Activated naive CD8-positive, alpha-beta T cell treated with anti-CD3 and anti-CD28 coated beads, Interleukin-2, amount 50 U/mL, for 16 hours (primary cell): ENCODE data around the gene DENND10.
A peak's percentile ranks its signal among the peaks of the same experiment; 100 is the strongest.
"Not testable (repeated sequence)": the region's sequence is repeated elsewhere in the genome, so short reads cannot be mapped to it uniquely, and the experiment has no call there.

Source experiments
- DNase-seq: peaks from one replicate; pipeline ENCODE4 v3.0.0-alpha.2; 2020; ENCODE audit warnings: low read depth, low spot score

Gene DENND10

GRCh38 chr10:119103903-119104653 is at the start of gene DENND10:
Gene DENND10 (plus strand): TSS chr10:119104113. CDS start chr10:119104143, 30 bp downstream.
- peak; percentile 54 for DNase-seq

GRCh38 chr10:119055472-119055871 is 48.4 kb upstream of the DENND10 start:
- DNase-seq, result no peak

DNA sequence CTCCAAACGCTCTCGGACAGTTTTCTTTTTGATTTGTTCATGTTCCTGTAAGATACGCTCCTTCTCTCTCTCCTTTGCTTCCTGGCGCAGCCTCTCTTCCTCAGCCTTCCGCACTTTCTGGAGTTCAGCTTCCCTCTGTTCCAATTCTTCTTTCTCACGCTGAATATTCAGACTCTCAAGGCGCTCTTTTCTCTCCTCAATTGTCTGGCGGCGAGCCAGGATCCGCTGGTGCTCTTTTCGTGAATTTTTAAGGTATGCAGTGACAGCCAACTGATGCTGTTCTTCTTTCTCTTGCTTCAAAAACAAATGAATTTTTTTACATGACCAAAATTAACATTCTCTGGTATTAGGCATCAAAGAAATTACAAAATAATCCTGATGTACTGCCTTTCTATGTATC is 45.9 kb upstream of the DENND10 start:
- DNase-seq, result no peak

- no peak for DNase-seq
Observed at GRCh38 chr10:119059557-119059956, 44.4 kb upstream of the DENND10 start.

GRCh38 chr10:119060107-119060506 is 43.8 kb upstream of the DENND10 start:
- no peak for DNase-seq

- DNase-seq, result no peak
Observed at GRCh38 chr10:119061352-119061751, 42.6 kb upstream of the DENND10 start.

- no peak for DNase-seq
Observed at GRCh38 chr10:119061926-119062325, 42.0 kb upstream of the DENND10 start.

DNA sequence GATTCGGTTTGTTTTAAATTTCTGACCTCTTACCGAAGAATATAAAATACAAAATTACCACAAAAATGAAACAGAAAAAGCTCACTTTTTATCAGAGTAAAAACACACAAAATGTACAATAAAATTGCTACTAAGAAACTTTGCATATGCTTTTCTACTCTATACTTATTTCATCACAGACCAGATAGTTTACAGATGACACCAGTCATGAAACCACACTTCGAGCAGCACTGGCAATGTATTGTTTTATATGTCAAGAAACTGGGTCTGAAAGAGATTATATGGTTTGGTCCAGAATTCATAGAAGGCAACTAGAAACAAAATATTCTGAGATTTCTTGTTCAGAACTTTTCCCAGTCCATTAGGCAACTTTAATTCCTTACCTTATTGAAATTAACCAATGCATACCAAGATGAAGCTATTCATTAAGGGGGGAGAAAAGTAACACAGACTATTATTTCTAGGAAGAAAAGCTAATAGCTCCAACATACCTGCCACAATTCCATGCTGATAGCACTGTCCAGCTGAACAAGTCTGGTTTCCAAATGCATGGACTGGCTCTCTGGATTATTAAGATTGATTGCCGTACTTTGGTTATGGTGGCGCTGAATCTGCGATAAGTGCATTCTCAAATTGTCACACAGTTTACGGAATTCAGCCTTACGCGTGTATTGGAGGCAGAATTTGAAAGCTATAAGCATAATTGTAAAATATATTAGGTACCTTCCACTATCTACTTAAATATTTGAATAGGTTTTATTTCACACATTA is 33.3 kb upstream of the DENND10 start:
- no peak for DNase-seq

- no peak for DNase-seq
Observed at GRCh38 chr10:119073584-119073983, 30.3 kb upstream of the DENND10 start.

DNA sequence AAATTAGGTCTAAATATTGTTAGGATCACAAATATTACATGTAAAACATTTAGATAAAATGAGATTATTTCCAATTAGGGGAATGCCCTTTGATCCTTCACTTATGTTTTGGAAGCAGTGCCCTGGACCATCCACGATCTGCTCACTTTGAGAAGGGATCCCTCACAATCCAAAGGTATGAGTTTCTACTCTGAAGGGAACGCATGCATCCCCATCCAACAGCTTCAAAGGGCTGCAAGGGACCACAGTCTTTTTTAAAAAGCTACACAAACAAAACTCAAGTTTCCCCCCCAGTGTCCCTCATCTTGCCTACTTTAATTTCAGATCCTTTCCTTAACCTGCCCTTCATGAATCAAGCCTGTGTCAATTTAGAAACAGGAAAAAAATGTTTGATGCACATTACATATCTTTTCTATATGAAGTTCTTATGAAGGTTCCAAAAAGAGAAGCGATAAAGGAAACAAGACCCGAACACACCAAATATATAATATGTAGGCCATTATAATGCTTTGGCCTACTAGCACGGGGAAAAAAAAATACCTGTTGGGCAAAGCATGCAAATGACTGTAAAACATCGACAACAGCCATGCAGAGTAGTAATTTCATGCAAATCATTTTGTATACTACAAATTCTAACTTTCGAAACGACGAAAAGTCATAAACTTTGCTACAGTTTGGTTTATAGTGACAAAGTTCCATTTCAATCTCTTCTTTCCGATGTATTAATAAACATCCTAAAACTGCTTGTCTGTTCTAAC is 25.3 kb upstream of the DENND10 start:
- no peak for DNase-seq

GRCh38 chr10:119079599-119080520 is 24.1 kb upstream of the DENND10 start:
- peak; percentile 14 for DNase-seq

DNA sequence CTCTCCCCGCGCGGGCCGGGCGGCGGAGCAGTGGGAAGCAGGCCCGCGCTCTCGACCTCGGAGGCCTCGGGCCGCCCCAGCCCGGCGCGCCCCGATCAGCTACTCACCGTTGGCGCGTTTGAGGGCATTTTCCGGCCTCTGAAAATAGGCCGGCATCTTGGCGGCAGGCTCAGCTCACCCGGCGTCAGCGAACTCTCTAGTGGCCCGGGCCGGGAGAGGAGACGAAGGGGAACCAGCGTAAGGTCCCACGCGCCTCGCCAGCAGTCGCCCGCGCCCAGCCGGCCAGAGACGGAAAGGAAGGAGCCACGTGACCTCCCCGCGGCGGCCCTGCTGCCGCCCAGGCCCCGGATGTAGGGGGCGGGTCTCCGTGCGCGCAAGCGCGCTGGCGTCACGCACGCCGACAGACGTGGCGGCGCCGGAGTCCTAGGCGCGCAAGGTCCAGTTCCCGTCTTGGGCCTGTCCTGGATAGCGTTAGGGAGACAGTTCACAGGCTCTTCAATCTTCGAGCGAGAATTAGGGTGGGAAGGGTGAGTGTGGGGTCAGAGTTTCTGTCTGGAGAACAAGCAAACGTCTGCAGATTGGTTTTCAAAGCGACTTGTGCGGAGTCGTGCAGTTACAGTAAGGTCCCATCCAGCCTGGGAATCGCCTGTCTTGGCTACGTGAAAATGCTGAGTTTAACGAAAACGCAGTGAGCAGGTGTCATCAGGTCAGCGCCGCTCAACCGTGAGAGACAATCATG is 23.2 kb upstream of the DENND10 start, which contains the start of gene EIF3A:
Gene EIF3A (minus strand): TSS at position 297 of the 739 bp plus-strand sequence. CDS start 141 bp downstream, at position 156.
- DNase-seq, result peak; percentile 77

- no peak for DNase-seq
Observed at GRCh38 chr10:119084896-119085295, 19.0 kb upstream of the DENND10 start.

DNA sequence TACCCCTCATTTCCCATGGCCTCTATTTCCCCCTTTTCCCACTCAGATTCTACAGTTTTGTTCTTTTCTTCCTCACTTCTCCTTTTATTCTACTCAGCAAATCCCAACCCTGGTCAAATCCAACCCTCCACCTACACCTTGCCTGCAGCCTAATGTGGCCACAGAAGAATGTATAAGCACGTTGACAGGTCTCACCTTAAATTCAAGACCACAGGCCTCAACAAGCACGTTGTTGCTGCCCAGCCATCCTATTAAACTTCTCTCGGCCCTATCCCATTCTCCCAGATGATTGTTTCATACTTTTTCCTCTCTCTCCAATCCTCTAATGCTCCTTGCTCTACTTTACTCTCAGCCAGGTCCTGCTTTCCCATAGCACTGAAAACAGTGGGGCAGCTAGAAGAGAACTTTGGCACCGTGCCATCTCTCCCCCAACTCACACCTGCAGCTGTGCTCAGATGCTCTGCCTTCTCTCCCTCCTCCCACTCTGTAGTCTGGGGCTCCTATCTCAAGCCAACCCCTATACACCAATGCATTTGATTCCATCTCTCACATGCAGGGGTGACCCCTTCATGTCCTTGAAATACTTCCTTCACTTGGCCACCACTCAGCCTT is 16.5 kb upstream of the DENND10 start:
- no peak for DNase-seq

DNA sequence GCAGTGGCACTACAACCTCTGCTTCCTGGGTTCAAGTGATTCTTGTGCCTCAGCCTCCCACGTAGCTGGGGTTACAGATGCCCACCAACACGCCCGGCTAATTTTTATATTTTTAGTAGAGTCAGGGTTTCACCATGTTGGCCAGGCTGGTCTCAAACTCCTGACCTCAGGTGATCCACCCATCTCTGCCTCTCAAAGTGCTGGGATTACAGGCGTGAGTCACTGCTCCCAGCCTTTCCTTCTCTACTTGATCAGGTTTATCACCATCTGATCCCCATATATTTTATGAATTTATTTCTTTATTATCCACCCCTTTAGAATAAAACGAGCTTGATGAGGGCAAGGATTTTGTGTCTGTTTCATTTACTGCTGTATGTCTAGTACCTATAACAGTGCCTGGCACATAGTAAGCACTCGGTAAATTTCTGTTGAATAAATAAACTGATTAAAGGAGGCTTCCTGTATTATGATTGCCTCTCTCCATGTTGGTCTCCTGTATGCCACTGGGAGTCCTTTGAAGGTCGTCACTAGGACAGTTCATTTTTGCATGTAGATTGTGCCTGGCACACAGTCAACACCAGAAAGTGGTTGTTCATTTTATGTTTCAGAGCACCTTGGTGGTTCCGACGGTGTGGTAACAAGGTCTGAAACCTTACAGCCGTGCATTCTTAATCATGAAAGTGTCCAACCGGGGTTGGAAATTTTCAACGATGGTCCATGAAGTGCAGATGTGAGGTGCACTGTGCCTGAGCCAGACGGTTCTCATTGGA is 13.7 kb upstream of the DENND10 start:
- no peak for DNase-seq

GRCh38 chr10:119090968-119091367 is 12.9 kb upstream of the DENND10 start:
- DNase-seq, result no peak

DNA sequence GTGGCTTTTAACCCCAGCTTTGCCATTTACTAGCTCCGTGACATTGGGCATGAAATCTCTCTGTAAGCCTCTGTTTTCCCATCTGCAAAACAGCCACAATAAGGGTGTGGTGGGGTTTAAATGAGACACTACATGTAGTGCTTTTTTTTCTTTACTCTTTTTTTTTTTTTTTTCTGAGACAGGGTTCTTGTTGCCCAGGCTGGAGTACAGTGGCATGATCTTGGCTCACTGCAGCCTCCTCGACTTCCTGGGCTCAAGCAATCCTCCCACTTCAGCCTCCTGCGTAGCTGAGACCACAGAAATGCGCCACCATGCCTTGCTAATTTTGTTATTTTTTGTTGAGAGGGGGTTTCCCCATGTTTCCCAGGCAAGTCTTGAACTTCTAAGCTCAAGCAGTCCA is 8.3 kb upstream of the DENND10 start:
- DNase-seq, result no peak

- DNase-seq, result not testable (repeated sequence)
Observed at GRCh38 chr10:119096641-119097415, 7.1 kb upstream of the DENND10 start.
